ELR (cell line): ENCODE measurements around the gene HUS1B.

Experiments
- DNase-seq: peaks from one replicate; pipeline ENCODE4 v3.0.0-alpha.2; 2015; ENCODE audit warnings: low read depth

The HUS1B gene

GRCh38 chr6:621931-622330 is 35.0 kb downstream of the HUS1B start:
- no peak for DNase-seq

- no peak for DNase-seq
Measured at GRCh38 chr6:620950-621349, 36.0 kb downstream of the HUS1B start.

GRCh38 chr6:620166-620565 is 36.7 kb downstream of the HUS1B start:
- no peak for DNase-seq

GRCh38 chr6:617456-618100 is 39.3 kb downstream of the HUS1B start:
- no peak for DNase-seq

GRCh38 chr6:613981-614380 is 42.9 kb downstream of the HUS1B start:
- DNase-seq: no peak

- DNase-seq: no peak
Measured at GRCh38 chr6:611928-612327, 45.0 kb downstream of the HUS1B start.

GRCh38 chr6:610882-611281 is 46.0 kb downstream of the HUS1B start:
- DNase-seq: no peak

GRCh38 chr6:609905-610304 is 47.0 kb downstream of the HUS1B start:
- DNase-seq: no peak

- DNase-seq: no peak
Measured at GRCh38 chr6:606829-607379, 50.0 kb downstream of the HUS1B start.
